Measurements from ENCODE around the gene CCL16. TPM values are rescaled to one million over a fixed set of nuclear protein-coding genes. Genes with fewer than 3 reads are reported as not detected.

Gene CCL16
- polyA plus RNA-seq, 1 donor (not counting 4 experiments of a cell fraction or from before 2014, with no cell fraction given): not detected

- FAIRE-seq (no peak), DNase-seq (ENCODE audit: low read depth, low spot score) (no peak)
- H3K79me2 ChIP-seq (ENCODE audit: control insufficient read depth, insufficient read depth, low read length): no peaks in the 10 kb centered on the region
- peaks cover 5% of the 10 kb centered on the region for H3K27me3 ChIP-seq (ENCODE audit: control insufficient read depth, extremely low read depth, insufficient read depth, low read length)
- H3K4me2 ChIP-seq (ENCODE audit: control insufficient read depth, extremely low read depth, insufficient read depth, low read depth, low read length): no peak overlapping the region
- no peaks in the 10 kb centered on the region for H4K20me1 ChIP-seq (ENCODE audit: control insufficient read depth, extremely low read depth, insufficient read depth, low read length)
- no peaks in the 10 kb centered on the region for H3K9me1 ChIP-seq (ENCODE audit: control insufficient read depth, extremely low read depth, insufficient read depth, low read length)
- H3K9ac ChIP-seq (ENCODE audit: control insufficient read depth, extremely low read depth, insufficient read depth, low read length): no peak overlapping the region
- no peak overlapping the region for H3K4me3 ChIP-seq (ENCODE audit: control insufficient read depth in 2 of 3, extremely low read depth in 1 of 3, insufficient read depth in 2 of 3, low read depth in 1 of 3, low read length in 3 of 3)
- H3K4me1 ChIP-seq (ENCODE audit: control insufficient read depth, extremely low read depth, insufficient read depth, low read length): peaks cover 12% of the 10 kb centered on the region
- H3K36me3 ChIP-seq (ENCODE audit: control insufficient read depth in 2 of 2, extremely low read depth in 1 of 2, insufficient read depth in 2 of 2, low read length in 2 of 2): no peaks in the 10 kb centered on the region
- H3K9me3 ChIP-seq (ENCODE audit: control insufficient read depth, low read depth, low read length): no peaks in the 10 kb centered on the region
- no peak for TF ChIP-seq EZH2 (IDR thresholded peaks at IDR 0.05; ENCODE audit: low read length)
- no peak for TF ChIP-seq CTCF (optimal IDR thresholded peaks at IDR 0.05 in 1 of 3, IDR thresholded peaks at IDR 0.05 in 1 of 3, conservative IDR thresholded peaks at IDR 0.05 in 1 of 3; ENCODE audit: extremely low read depth in 1 of 3, insufficient read depth in 2 of 3, low read length in 3 of 3)
- H3K27ac ChIP-seq (ENCODE audit: control insufficient read depth, insufficient read depth, low read length): no peak overlapping the region
- no peak overlapping the region for H2AFZ ChIP-seq (ENCODE audit: control insufficient read depth, low read length)
- dilution Hi-C loops (cut with MboI; ENCODE audit: extremely low pct_ligation_motif_present, low sequenced_read_pairs): loop anchor here (25.0 kb wide), 1 partner anchor 159 kb away; no protein-coding TSS in a partner anchor
Measured at GRCh38 chr17:35978346-35978745, 3.0 kb downstream of the CCL16 start.

- Histone ChIP-seq H3K9me1 (ENCODE audit: control insufficient read depth, extremely low read depth, insufficient read depth, low read length) (no peaks in the 10 kb centered on the region), H2AFZ (ENCODE audit: control insufficient read depth, low read length) (no peak overlapping the region), H3K4me1 (ENCODE audit: control insufficient read depth, extremely low read depth, insufficient read depth, low read length) (peaks cover 18% of the 10 kb centered on the region), H3K36me3 (ENCODE audit: control insufficient read depth in 2 of 2, extremely low read depth in 1 of 2, insufficient read depth in 2 of 2, low read length in 2 of 2) (no peaks in the 10 kb centered on the region), H4K20me1 (ENCODE audit: control insufficient read depth, extremely low read depth, insufficient read depth, low read length) (no peaks in the 10 kb centered on the region), H3K9ac (ENCODE audit: control insufficient read depth, extremely low read depth, insufficient read depth, low read length) (no peak overlapping the region), H3K27ac (ENCODE audit: control insufficient read depth, insufficient read depth, low read length) (no peak overlapping the region), H3K79me2 (ENCODE audit: control insufficient read depth, insufficient read depth, low read length) (no peaks in the 10 kb centered on the region), H3K4me3 (ENCODE audit: control insufficient read depth in 2 of 3, extremely low read depth in 1 of 3, insufficient read depth in 2 of 3, low read depth in 1 of 3, low read length in 3 of 3) (no peak overlapping the region), H3K9me3 (ENCODE audit: control insufficient read depth, low read depth, low read length) (no peaks in the 10 kb centered on the region), H3K4me2 (ENCODE audit: control insufficient read depth, extremely low read depth, insufficient read depth, low read depth, low read length) (no peak overlapping the region), H3K27me3 (ENCODE audit: control insufficient read depth, extremely low read depth, insufficient read depth, low read length) (peaks cover 4% of the 10 kb centered on the region)
- TF ChIP-seq EZH2 (IDR thresholded peaks at IDR 0.05; ENCODE audit: low read length): no peak
- no peak for TF ChIP-seq CTCF (optimal IDR thresholded peaks at IDR 0.05 in 1 of 3, IDR thresholded peaks at IDR 0.05 in 1 of 3, conservative IDR thresholded peaks at IDR 0.05 in 1 of 3; ENCODE audit: extremely low read depth in 1 of 3, insufficient read depth in 2 of 3, low read length in 3 of 3)
- no peak for FAIRE-seq
- dilution Hi-C loops (cut with MboI; ENCODE audit: extremely low pct_ligation_motif_present, low sequenced_read_pairs): loop anchor here (25.0 kb wide), 1 partner anchor 160 kb away; no protein-coding TSS in a partner anchor
- DNase-seq (ENCODE audit: low read depth, low spot score): no peak
Measured at GRCh38 chr17:35977509-35977908, 3.8 kb downstream of the CCL16 start.

All from keratinocyte (primary cell).